Tibial nerve (tissue), 4 donors: ENCODE measurements around the gene OR5B17. TPM values are rescaled to one million over a fixed set of nuclear protein-coding genes. Genes with fewer than 3 reads are reported as not detected.

Source experiments
- DNase-seq, 2 donors: peaks; one replicate each; pipeline ENCODE4 v3.0.0-alpha.2; 2019; ENCODE audit warnings: low spot score in 2 of 2
- H3K27ac ChIP-seq, 4 donors: fragments of 200-600 bp; sonication (generic) in 3 of 4; one replicate each; pipeline ENCODE4 v1.5.1; 2017 to 2019; ENCODE audit warnings: mild to moderate bottlenecking in 1 of 4
- H3K27me3 ChIP-seq, 2 donors: fragments of 200-600 bp; sonication (generic) in 1 of 2; one replicate each; pipeline versions ENCODE4 v1.5.1 to v1.6.0; 2017 to 2019
- H3K36me3 ChIP-seq, 3 donors: fragments of 200-600 bp; sonication (generic); one replicate each; pipeline ENCODE4 v1.5.1; 2018 to 2019
- H3K4me1 ChIP-seq, 4 donors: fragments of 200-600 bp; sonication (generic) in 3 of 4; one replicate each; pipeline ENCODE4 v1.5.1; 2017 to 2019
- H3K4me3 ChIP-seq, 4 donors: fragments of 200-600 bp; sonication (generic) in 3 of 4; one replicate each; pipeline ENCODE4 v1.5.1; 2017 to 2019; ENCODE audit warnings: mild to moderate bottlenecking in 1 of 4, moderate library complexity in 1 of 4
- H3K9me3 ChIP-seq, 4 donors: fragments of 200-600 bp; sonication (generic) in 3 of 4; one replicate each; pipeline ENCODE4 v1.5.1; 2017 to 2019
- EP300 ChIP-seq, 2 donors: sonication (generic); formaldehyde crosslinking; IDR thresholded peaks; one replicate each; pipeline ENCODE4 v1.6.1; 2017; ENCODE audit warnings: antibody characterized with exemption in 2 of 2, mild to moderate bottlenecking in 1 of 2
- POLR2A ChIP-seq, 2 donors: fragments of 450-650 bp; IDR thresholded peaks; one replicate each; pipeline ENCODE4 v1.6.1; 2017; ENCODE audit warnings: antibody characterized with exemption in 2 of 2, mild to moderate bottlenecking in 2 of 2, moderate library complexity in 2 of 2
- whole genome bisulfite sequencing, 2 donors: methylation state at CpG; one replicate each; pipeline ENCODE4 v1.1.5; 2018; 5-methylcytosine and 5-hydroxymethylcytosine counted together
- total RNA-seq, 4 donors: library from RNA; depleted of rRNA; stranded (reverse); fragments of >200 nt; gene quantifications; one replicate each; pipeline ENCODE4 v1.1.0, GENCODE V29; 2016
- TF ChIP-seq, protein P1 (sequence below), 5 experiments: fragments of 200-600 bp in 3 of 5; fragments of 450-650 bp in 2 of 5; sonication (generic) in 3 of 5; IDR thresholded peaks; one replicate each; pipeline ENCODE4 v1.5.1; 2016 to 2019; ENCODE audit warnings: antibody characterized with exemption in 5 of 5, mild to moderate bottlenecking in 3 of 5, moderate library complexity in 2 of 5

The OR5B17 gene
- total RNA-seq, 4 donors from 2014 or later: not detected

DNA sequence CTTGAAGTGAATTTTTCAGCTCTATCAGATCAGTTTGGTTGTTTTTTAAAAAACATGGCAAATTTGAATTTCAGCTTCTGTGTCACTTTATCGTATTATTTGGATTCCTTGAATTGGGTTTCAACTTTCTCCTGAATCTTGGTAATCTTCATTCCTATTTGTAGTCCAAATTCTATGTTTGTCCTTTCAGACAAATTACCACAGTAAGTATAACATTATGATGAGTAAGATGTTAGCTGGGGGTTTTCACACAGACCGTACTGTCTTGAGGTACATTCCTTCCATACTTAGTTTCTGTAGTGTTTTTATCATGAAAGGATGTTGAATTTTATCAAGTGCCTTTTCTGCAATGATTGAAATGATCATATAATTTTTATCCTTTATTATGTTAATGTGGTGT lies 28.0 kb downstream of the OR5B17 start:
- TF ChIP-seq POLR2A (IDR thresholded peaks at IDR 0.05): no peak
- TF ChIP-seq EP300 (IDR thresholded peaks at IDR 0.05): no peak
- TF ChIP-seq, protein P1, sequence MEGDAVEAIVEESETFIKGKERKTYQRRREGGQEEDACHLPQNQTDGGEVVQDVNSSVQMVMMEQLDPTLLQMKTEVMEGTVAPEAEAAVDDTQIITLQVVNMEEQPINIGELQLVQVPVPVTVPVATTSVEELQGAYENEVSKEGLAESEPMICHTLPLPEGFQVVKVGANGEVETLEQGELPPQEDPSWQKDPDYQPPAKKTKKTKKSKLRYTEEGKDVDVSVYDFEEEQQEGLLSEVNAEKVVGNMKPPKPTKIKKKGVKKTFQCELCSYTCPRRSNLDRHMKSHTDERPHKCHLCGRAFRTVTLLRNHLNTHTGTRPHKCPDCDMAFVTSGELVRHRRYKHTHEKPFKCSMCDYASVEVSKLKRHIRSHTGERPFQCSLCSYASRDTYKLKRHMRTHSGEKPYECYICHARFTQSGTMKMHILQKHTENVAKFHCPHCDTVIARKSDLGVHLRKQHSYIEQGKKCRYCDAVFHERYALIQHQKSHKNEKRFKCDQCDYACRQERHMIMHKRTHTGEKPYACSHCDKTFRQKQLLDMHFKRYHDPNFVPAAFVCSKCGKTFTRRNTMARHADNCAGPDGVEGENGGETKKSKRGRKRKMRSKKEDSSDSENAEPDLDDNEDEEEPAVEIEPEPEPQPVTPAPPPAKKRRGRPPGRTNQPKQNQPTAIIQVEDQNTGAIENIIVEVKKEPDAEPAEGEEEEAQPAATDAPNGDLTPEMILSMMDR (IDR thresholded peaks at IDR 0.05): no peak
- H3K9me3 ChIP-seq: peaks cover 0 to 35% (median 6%) of the 10 kb centered on the region in 4 donors
- DNase-seq: no peak
- 80 to 89% methylated on average over 2 of the region's 2 CpGs for WGBS, 2 donors
- no peak overlapping the region for H3K4me3 ChIP-seq
- no peak overlapping the region for H3K27ac ChIP-seq
- H3K36me3 ChIP-seq: no peaks in the 10 kb centered on the region
- H3K4me1 ChIP-seq: no peaks in the 10 kb centered on the region
- no peaks in the 10 kb centered on the region for H3K27me3 ChIP-seq

DNA sequence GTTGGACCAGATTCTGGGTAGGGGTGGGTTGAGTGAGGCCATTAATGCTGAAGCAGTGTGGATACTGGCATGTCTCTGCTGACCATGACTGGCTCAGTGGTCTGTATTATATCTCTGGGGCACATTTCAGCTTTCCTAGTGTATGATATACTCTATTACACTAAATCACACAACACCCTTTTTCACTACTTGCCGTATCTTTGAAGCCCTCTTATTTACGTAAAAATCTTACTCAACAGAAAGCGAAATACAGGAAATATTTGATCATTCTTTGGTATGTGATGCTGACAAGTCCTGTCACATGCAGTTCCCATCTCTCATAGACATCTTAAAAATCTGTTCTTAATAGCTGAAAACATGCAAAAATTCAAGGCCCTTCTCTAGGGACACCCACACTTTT lies 40.3 kb downstream of the OR5B17 start:
- Histone ChIP-seq H3K36me3 (no peaks in the 10 kb centered on the region), H3K27ac (no peak overlapping the region), H3K4me3 (no peak overlapping the region), H3K27me3 (no peaks in the 10 kb centered on the region), H3K9me3 (peaks cover 0 to 3% (median 0%) of the 10 kb centered on the region in 4 donors), H3K4me1 (no peaks in the 10 kb centered on the region)
- no peak for DNase-seq
- TF ChIP-seq, protein P1 (IDR thresholded peaks at IDR 0.05): no peak
- TF ChIP-seq EP300 (IDR thresholded peaks at IDR 0.05) (no peak), POLR2A (IDR thresholded peaks at IDR 0.05) (no peak)
- WGBS, 2 donors: 59% methylated on average over 3 of the region's 3 CpGs

DNA sequence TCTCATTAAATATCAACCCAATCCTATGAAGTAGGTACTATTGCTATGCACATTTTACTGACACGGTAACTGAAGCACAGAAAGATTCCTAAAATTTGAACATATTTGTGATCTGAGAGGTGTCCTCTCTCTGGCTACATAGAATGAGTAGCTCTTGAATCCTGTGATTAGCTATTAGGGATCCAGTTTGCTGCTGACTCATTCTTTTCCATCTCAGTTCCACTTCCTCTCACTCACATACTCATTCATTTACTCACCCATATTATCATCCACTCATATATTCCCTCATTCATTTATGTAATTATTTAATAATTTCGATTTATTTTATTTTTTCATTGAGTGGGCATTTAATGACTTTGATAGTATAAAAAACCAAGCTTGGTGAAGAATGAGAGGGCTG lies 42.7 kb downstream of the OR5B17 start:
- 75 to 78% methylated on average over 2 of the region's 2 CpGs for WGBS, 2 donors
- Histone ChIP-seq H3K4me1 (no peaks in the 10 kb centered on the region), H3K4me3 (no peak overlapping the region), H3K27me3 (no peaks in the 10 kb centered on the region), H3K36me3 (no peaks in the 10 kb centered on the region), H3K27ac (no peak overlapping the region), H3K9me3 (no peaks in the 10 kb centered on the region)
- no peak for DNase-seq
- no peak for TF ChIP-seq EP300 (IDR thresholded peaks at IDR 0.05)
- no peak for TF ChIP-seq POLR2A (IDR thresholded peaks at IDR 0.05)
- TF ChIP-seq, protein P1 (IDR thresholded peaks at IDR 0.05): no peak

Other genes with a start within 250 kb of the OR5B17 start
- gene OR9I1, start 233.5 kb downstream of the OR5B17 start, total RNA-seq: not detected
- gene OR9Q2, start 170.0 kb downstream of the OR5B17 start, total RNA-seq: not detected
- gene OR1S2, start 154.9 kb downstream of the OR5B17 start, total RNA-seq: not detected
- not detected for gene OR1S1, start 146.3 kb downstream of the OR5B17 start, total RNA-seq
- gene OR10Q1, start 130.2 kb downstream of the OR5B17 start, total RNA-seq: not detected
- not detected for gene OR10W1, start 90.8 kb downstream of the OR5B17 start, total RNA-seq
- gene OR5B3, start 47.8 kb upstream of the OR5B17 start, total RNA-seq: not detected
- gene OR5B2, start 69.1 kb upstream of the OR5B17 start, total RNA-seq: under 1 TPM in 1 of 4 donors, not detected in 3; 0.42 TPM
- under 1 TPM in 1 of 4 donors, not detected in 3; 0.21 TPM for gene OR5B12, start 83.2 kb upstream of the OR5B17 start, total RNA-seq
- not detected for gene OR5B21, start 149.0 kb upstream of the OR5B17 start, total RNA-seq
- 10 to 100 TPM; 10.3 to 13.2 (median 11.9) TPM for gene LPXN, start 216.8 kb upstream of the OR5B17 start, total RNA-seq
- gene ZFP91, start 220.0 kb upstream of the OR5B17 start, total RNA-seq: 10 to 100 TPM; 45.0 to 47.7 (median 47.2) TPM